Right cardiac atrium (tissue), 5 donors: ENCODE results near the gene ANKRD22. TPM values are rescaled to one million over a fixed set of nuclear protein-coding genes. Genes with fewer than 3 reads are reported as not detected.

Source experiments
- ATAC-seq, 2 donors: fragments of 200-7000 bp; cut with Tn5 transposase; one replicate each; pipeline versions ENCODE4 v1.8.0 to v1.9.1; 2020; ENCODE audit warnings: moderate library complexity in 2 of 2, mild to moderate bottlenecking in 1 of 2
- DNase-seq, 3 donors: peaks; one replicate each; pipeline ENCODE4 v3.0.0-alpha.2; 2020
- H3K27ac ChIP-seq: one replicate; pipeline ENCODE4 v1.5.1; 2013; ENCODE audit warnings: mild to moderate bottlenecking, low read length, control low read depth, moderate library complexity
- H3K27me3 ChIP-seq: one replicate; pipeline ENCODE4 v1.6.1; 2013; ENCODE audit not compliant: control insufficient read depth, insufficient read depth
- H3K4me1 ChIP-seq: one replicate; pipeline ENCODE4 v1.6.1; 2013; ENCODE audit warnings: low read length; ENCODE audit not compliant: control insufficient read depth, insufficient read depth
- H3K4me3 ChIP-seq: one replicate; pipeline ENCODE4 v1.5.1; 2013; ENCODE audit warnings: low read length, control low read depth
- H3K9me3 ChIP-seq: one replicate; pipeline ENCODE4 v1.6.1; 2013; ENCODE audit warnings: low read length; ENCODE audit not compliant: control insufficient read depth
- WGBS: extraction: QIAGEN DNeasy Blood & Tissue Kit; methylation state at CpG from one replicate; pipeline ENCODE4 v1.1.7; 2013; 5-methylcytosine and 5-hydroxymethylcytosine counted together
- intact Hi-C, 4 donors: fragments of 100-400 bp; cut with DNase I; formaldehyde crosslinking; loops; one replicate each; pipeline versions ENCODE4 v1.11.0 to v1.14.0; 2022 to 2023
- polyA plus RNA-seq: library from polyadenylated mRNA; stranded (reverse); fragments of 200-250 nt; gene quantifications from one replicate; pipeline ENCODE4 v1.2.3, GENCODE V29; 2013
- total RNA-seq, 4 donors: library from RNA; stranded (reverse); fragmentation: NEBNext Ultra II Directional; extraction: Animal tissue kit (Norgen Biotek cat#: 25700); gene quantifications; one replicate each; pipeline ENCODE4 v1.2.1, GENCODE V29; 2021
- donor health status: healthy with polysubstance abuse.
- donor health status: DM: no; HTN: yes; CAD: no.
- donor health status: DM: no; HTN: no; CAD: no.
- donor health status: DM: no; HTN: yes; CAD: no; lungs with severe emphysema.
- donor health status: DM: yes; HTN: yes; CAD: no.

The ANKRD22 gene
- total and polyA plus RNA-seq, 5 donors = 0.15 TPM; not detected in 4

GRCh38 chr10:88809621-88810020 is 42.0 kb downstream of the ANKRD22 start:
- DNase-seq (no peak), ATAC-seq (no peak)
- intact Hi-C loops = loop anchor here in 3 of 4 donors (5.0 to 10.0 kb wide), 3 partner anchors 115 to 125 kb away; no protein-coding TSS in a partner anchor
- no peaks in the 10 kb centered on the region for H3K9me3 ChIP-seq
- no peaks in the 10 kb centered on the region for H3K4me1 ChIP-seq
- no peak overlapping the region for H3K4me3 ChIP-seq
- no peak overlapping the region for H3K27ac ChIP-seq
- no peaks in the 10 kb centered on the region for H3K27me3 ChIP-seq
- 83% methylated on average over 4 of the region's 4 CpGs for whole genome bisulfite sequencing

- DNase-seq = no peak
- H3K4me1 ChIP-seq = no peaks in the 10 kb centered on the region
- H3K27me3 ChIP-seq = no peaks in the 10 kb centered on the region
- H3K9me3 ChIP-seq = no peaks in the 10 kb centered on the region
- H3K27ac ChIP-seq = no peak overlapping the region
- no peak for ATAC-seq
- 76% methylated on average over 3 of the region's 3 CpGs for WGBS
- intact Hi-C loops = no loop called here
- no peak overlapping the region for H3K4me3 ChIP-seq
Observed at GRCh38 chr10:88805924-88806323, 45.7 kb downstream of the ANKRD22 start.

- Histone ChIP-seq H3K4me1 (no peaks in the 10 kb centered on the region), H3K9me3 (no peaks in the 10 kb centered on the region), H3K27me3 (no peaks in the 10 kb centered on the region), H3K27ac (no peak overlapping the region), H3K4me3 (no peak overlapping the region)
- DNase-seq = no peak
- 42% methylated on average over 2 of the region's 2 CpGs for WGBS
- intact Hi-C loops = no loop called here
- no peak for ATAC-seq
Observed at GRCh38 chr10:88805361-88805760, 46.3 kb downstream of the ANKRD22 start.

- no peak overlapping the region for H3K4me3 ChIP-seq
- no peak overlapping the region for H3K27ac ChIP-seq
- no peaks in the 10 kb centered on the region for H3K4me1 ChIP-seq
- 65% methylated on average over 6 of the region's 6 CpGs for WGBS
- no peaks in the 10 kb centered on the region for H3K27me3 ChIP-seq
- intact Hi-C loops = no loop called here
- ATAC-seq (no peak), DNase-seq (no peak)
- H3K9me3 ChIP-seq = no peaks in the 10 kb centered on the region
Observed at GRCh38 chr10:88804083-88804812, 47.4 kb downstream of the ANKRD22 start.

- 97% methylated on average over 2 of the region's 2 CpGs for WGBS
- ATAC-seq = no peak
- Histone ChIP-seq H3K9me3 (no peaks in the 10 kb centered on the region), H3K4me1 (no peaks in the 10 kb centered on the region), H3K27ac (no peak overlapping the region), H3K27me3 (no peaks in the 10 kb centered on the region), H3K4me3 (no peak overlapping the region)
- intact Hi-C loops = no loop called here
- DNase-seq = no peak
Observed at GRCh38 chr10:88803641-88804040, 48.0 kb downstream of the ANKRD22 start.

- H3K4me1 ChIP-seq = no peaks in the 10 kb centered on the region
- intact Hi-C loops = no loop called here
- H3K4me3 ChIP-seq = no peak within 1 kb of the TSS
- DNase-seq = no peak
- 87% methylated on average over 2 of the region's 2 CpGs for WGBS
- ATAC-seq = no peak
- no peaks in the 10 kb centered on the region for H3K9me3 ChIP-seq
- no peaks in the 10 kb centered on the region for H3K27me3 ChIP-seq
- H3K27ac ChIP-seq = no peak within 1 kb of the TSS
Observed at GRCh38 chr10:88802523-88803285, 48.9 kb downstream of the ANKRD22 start, which contains the start of gene LIPM. LIPM (plus strand) TSS chr10:88802730; CDS start chr10:88802897, 167 bp downstream.

GRCh38 chr10:88800152-88801125 is 51.2 kb downstream of the ANKRD22 start:
- no peak overlapping the region for H3K4me3 ChIP-seq
- intact Hi-C loops = no loop called here
- no peaks in the 10 kb centered on the region for H3K27me3 ChIP-seq
- H3K4me1 ChIP-seq = no peaks in the 10 kb centered on the region
- WGBS = 75% methylated on average over 2 of the region's 2 CpGs
- DNase-seq = no peak
- ATAC-seq = peak; percentile 51 to 61
- no peak overlapping the region for H3K27ac ChIP-seq
- H3K9me3 ChIP-seq = no peaks in the 10 kb centered on the region

- no peak for DNase-seq
- H3K27me3 ChIP-seq = no peaks in the 10 kb centered on the region
- H3K4me3 ChIP-seq = no peak overlapping the region
- ATAC-seq = no peak
- H3K27ac ChIP-seq = no peak overlapping the region
- intact Hi-C loops = loop anchor here in 2 of 4 donors (10.0 kb wide), 2 partner anchors 90 to 110 kb away; partner anchors contain the start of gene LIPK (in 1 of the 2)
- no peaks in the 10 kb centered on the region for H3K4me1 ChIP-seq
- WGBS = 71% methylated on average over 1 of the region's 1 CpG
- no peaks in the 10 kb centered on the region for H3K9me3 ChIP-seq
Observed at GRCh38 chr10:88794731-88795130, 56.9 kb downstream of the ANKRD22 start.

GRCh38 chr10:88793712-88794299 is 57.8 kb downstream of the ANKRD22 start:
- no peak for DNase-seq
- H3K9me3 ChIP-seq = no peaks in the 10 kb centered on the region
- intact Hi-C loops = loop anchor here in 2 of 4 donors (10.0 kb wide), 2 partner anchors 89 to 109 kb away; partner anchors contain the start of gene LIPK (in 1 of the 2)
- WGBS = 57% methylated on average over 2 of the region's 2 CpGs
- no peak overlapping the region for H3K27ac ChIP-seq
- no peaks in the 10 kb centered on the region for H3K4me1 ChIP-seq
- H3K4me3 ChIP-seq = no peak overlapping the region
- no peak for ATAC-seq
- no peaks in the 10 kb centered on the region for H3K27me3 ChIP-seq

GRCh38 chr10:88792661-88793060 is 59.0 kb downstream of the ANKRD22 start:
- H3K4me3 ChIP-seq = no peak overlapping the region
- no peaks in the 10 kb centered on the region for H3K9me3 ChIP-seq
- no peak overlapping the region for H3K27ac ChIP-seq
- no peaks in the 10 kb centered on the region for H3K27me3 ChIP-seq
- no peaks in the 10 kb centered on the region for H3K4me1 ChIP-seq
- intact Hi-C loops = loop anchor here in 2 of 4 donors (10.0 kb wide), 2 partner anchors 88 to 108 kb away; partner anchors contain the start of gene LIPK (in 1 of the 2)
- peak; percentile 29 to 67 (median 60) for DNase-seq
- WGBS = 84% methylated on average over 4 of the region's 4 CpGs
- peak; percentile 58 to 72 for ATAC-seq
